Epithelial cell of esophagus (primary cell): Measurements from ENCODE around the gene CDC42BPA.
"Not testable (repeated sequence)": the region's sequence is repeated elsewhere in the genome, so short reads cannot be mapped to it uniquely, and the experiment has no call there.

Source experiments
- DNase-seq: peaks from one replicate; pipeline ENCODE4 v3.0.0; 2010; ENCODE audit warnings: low read depth
- H3K4me3 ChIP-seq: 2 replicates; pipeline ENCODE4 v1.5.1; 2011; ENCODE audit warnings: mild to moderate bottlenecking, low read length, control low read depth
- CTCF ChIP-seq: IDR thresholded peaks from 2 replicates; pipeline ENCODE4 v1.5.1; 2011; ENCODE audit warnings: low read depth, mild to moderate bottlenecking, low read length, control low read depth, inconsistent platforms; ENCODE audit not compliant: insufficient read depth; ENCODE audit errors: missing control alignments

Gene CDC42BPA

GRCh38 chr1:227362039-227362438, 43.7 kb upstream of the CDC42BPA start:
- DNase-seq = no peak
- no peak overlapping the region for H3K4me3 ChIP-seq
- no peak for TF ChIP-seq CTCF

GRCh38 chr1:227357927-227358302, 39.6 kb upstream of the CDC42BPA start:
- no peak overlapping the region for H3K4me3 ChIP-seq
- TF ChIP-seq CTCF = no peak
- DNase-seq = no peak

GRCh38 chr1:227357171-227357926, 39.1 kb upstream of the CDC42BPA start:
- no peak overlapping the region for H3K4me3 ChIP-seq
- TF ChIP-seq CTCF = no peak

GRCh38 chr1:227356620-227357146, 38.4 kb upstream of the CDC42BPA start:
- TF ChIP-seq CTCF = peak; percentile 4
- no peak overlapping the region for H3K4me3 ChIP-seq
- DNase-seq = peak; percentile 78

More at GRCh38 chr1:227357171-227357926, 39.1 kb upstream of the CDC42BPA start:
- peak; percentile 79 for DNase-seq

GRCh38 chr1:227355542-227356245, 37.4 kb upstream of the CDC42BPA start:
- no peak for TF ChIP-seq CTCF
- no peak overlapping the region for H3K4me3 ChIP-seq
- DNase-seq = no peak

GRCh38 chr1:227353186-227353585, 34.9 kb upstream of the CDC42BPA start:
- TF ChIP-seq CTCF = no peak
- no peak for DNase-seq
- H3K4me3 ChIP-seq = no peak overlapping the region

- not testable (repeated sequence) for DNase-seq, H3K4me3 ChIP-seq
Measured at GRCh38 chr1:227352164-227352563, 33.9 kb upstream of the CDC42BPA start.
